HG03442 (cell line): Measurements from ENCODE around the gene ENOX1.
A peak's percentile ranks its signal among the peaks of the same experiment; 100 is the strongest.

Experiments used
- ATAC-seq: cut with Tn5 transposase; IDR thresholded peaks from one replicate; pipeline ENCODE4 v1.9.1; 2021; ENCODE audit warnings: mild to moderate bottlenecking, moderate library complexity; ENCODE audit not compliant: unreplicated experiment

The ENOX1 gene

DNA sequence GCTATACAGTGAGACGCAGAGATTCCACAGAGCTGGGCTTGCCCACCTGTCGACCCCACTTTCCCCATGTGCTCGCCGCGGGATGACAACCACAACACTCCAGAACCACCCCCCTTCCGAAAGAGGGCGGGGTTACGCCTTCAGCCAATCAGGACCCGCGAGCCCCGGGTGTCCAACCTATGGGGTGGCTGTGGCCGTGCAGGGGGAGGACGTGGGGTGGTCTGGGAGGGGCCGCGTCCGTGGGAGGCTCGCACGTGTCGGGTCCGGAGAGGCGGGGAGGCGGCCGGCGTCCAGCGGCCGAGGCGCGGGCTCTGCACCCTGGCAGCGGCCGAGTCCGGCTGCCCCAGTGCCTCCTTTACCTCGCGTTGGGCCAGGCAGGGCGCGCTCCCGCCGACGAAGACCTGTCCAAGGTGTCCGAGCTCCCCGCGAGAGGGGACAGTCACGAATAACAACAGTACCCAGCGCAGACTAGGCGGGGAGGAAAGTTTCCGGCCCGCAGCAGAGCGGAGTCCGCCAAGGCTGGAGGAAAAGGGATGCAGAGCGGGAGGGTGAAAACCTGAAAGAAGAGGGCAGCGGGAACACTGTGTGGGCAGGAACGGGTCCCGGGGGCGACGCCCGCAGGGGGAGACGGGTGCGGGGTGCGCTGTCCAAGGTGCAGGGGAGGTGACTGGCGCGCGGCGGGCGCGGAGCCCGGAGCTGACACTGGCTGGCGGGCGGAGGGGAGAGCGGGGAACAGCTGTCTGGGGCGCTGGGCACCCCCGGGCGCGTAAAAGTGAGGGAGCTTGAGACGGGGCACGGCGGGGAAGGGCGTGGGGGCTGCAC, 911 bp downstream of the ENOX1 start:
- ATAC-seq: peak; percentile 12

- ATAC-seq: no peak
Observed at GRCh38 chr13:43785261-43785649, 1.5 kb downstream of the ENOX1 start.

GRCh38 chr13:43784496-43784895, 2.3 kb downstream of the ENOX1 start:
- ATAC-seq: no peak

DNA sequence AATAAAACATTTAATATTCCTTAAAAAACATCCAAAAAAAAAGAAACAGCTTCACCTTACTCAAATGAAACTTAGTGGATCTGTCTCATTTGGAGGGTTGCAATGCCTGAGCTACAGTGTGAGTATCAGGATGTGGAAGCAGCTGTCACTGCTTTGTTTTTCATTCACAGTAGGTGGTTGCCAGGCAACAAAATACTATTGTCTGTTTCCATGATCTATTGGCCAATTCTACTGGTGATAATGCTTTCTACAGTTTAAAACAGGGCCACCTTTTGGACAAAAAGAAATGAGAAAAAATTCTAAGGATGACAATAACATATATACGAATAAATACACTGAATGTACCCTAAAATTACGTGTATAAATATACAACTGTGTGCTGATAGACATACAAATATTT, 3.0 kb downstream of the ENOX1 start:
- no peak for ATAC-seq

- no peak for ATAC-seq
Observed at GRCh38 chr13:43782686-43783085, 4.1 kb downstream of the ENOX1 start.

DNA sequence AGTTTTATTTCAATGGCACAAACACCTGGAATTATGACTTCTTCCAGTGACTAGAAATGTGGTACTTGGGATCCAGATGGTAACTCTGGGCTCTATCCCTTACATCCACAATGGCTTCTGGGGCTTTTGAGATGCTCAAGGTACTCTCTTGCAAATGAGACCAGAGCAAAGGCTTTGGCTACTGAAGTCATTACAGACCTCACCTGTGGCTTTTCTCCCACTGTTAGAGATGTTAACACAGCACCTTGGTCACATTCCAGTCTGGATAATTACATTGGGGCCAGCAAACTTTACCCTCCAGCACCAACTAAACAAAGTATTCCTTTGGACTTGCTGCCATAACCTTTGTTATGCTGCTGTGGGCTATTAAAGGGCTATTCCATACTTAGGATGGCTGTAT, 6.1 kb downstream of the ENOX1 start:
- ATAC-seq: no peak

- no peak for ATAC-seq
Observed at GRCh38 chr13:43776501-43777079, 10.2 kb downstream of the ENOX1 start.

DNA sequence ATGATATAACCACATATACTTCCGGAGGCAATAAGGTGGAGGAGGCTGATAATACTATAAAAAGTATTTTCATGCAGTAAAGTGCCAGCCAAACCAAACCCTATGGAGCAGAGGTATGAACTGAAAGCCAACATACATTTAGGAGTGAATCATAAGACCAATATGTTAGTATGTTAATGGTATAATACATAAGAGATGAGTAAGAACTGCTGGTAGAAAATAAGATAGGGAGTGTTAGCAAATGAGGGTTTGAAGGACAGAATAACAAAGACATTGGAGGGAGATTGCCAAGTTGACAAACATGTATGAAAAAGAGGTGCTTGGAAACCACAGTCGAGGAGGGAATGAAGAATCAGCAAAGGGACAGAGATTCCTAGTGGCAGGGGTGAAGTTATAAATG, 10.8 kb downstream of the ENOX1 start:
- ATAC-seq: no peak

DNA sequence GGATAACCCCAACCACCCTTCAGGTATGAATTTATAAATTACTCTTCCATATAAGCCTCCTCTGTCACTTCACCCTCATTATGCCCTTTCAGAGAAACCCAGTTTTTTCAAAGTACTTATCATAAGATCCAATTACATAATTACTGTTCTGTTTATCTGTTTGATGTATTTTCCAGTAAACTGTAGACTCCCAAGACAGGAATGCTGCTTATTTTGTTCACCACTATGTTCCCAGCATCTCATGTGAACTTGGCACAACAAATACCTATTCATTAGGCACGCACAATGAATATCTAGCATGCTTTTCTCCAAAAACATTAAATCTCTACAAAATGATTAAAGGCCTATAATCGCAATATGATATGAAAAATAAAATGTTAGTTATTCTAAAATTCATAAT, 13.2 kb downstream of the ENOX1 start:
- ATAC-seq: no peak

GRCh38 chr13:43770871-43771270, 15.9 kb downstream of the ENOX1 start:
- no peak for ATAC-seq

GRCh38 chr13:43769529-43769928, 17.2 kb downstream of the ENOX1 start:
- no peak for ATAC-seq

- no peak for ATAC-seq
Observed at GRCh38 chr13:43767341-43767931, 19.3 kb downstream of the ENOX1 start.

DNA sequence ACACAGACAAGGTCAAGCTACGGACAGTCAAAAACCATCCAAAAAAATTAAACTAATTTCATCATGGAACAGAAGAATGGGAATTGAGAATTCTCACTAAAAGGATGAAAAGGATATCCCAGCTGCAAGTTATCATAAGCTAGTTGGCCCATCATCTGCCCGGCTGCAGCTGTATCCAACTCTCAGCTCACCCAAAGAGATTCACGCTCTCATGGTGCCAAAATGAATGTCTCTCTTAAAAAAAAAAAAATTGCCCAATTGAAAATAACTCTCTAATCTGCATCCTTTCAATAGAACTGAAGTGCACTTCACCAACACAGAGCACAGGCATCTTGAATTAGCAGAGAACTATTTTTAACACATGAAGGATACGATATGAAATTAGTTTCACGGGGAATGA, 20.0 kb downstream of the ENOX1 start:
- ATAC-seq: no peak

- no peak for ATAC-seq
Observed at GRCh38 chr13:43764349-43764748, 22.4 kb downstream of the ENOX1 start.

DNA sequence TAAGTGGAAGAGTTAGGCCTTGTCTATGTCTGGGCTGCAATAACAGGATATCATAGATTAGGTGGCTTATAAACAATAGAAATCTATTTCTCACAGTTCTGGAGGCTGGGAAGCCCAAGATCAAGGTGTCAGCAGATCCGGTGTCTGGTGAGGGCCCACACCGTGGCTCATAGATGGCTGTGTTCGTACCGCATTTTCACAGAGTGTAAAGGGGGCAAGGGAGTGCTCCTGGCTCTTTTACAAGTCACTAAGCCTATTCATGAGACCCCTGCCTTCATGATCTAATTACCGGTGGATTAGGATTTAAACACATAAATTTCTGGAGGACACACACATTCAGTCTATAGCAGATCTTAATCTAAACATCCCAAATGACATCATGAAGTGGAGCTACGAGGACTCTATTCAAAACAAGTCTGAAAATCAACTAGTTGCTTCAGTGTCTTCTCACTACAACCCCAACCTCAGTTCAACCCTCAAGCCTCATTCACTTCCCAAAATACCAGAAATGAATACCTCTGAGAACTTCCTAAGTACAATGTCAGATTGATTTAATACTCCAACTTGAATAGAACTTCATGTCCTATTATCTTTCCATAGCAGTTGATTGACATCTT, 23.5 kb downstream of the ENOX1 start:
- ATAC-seq: no peak

DNA sequence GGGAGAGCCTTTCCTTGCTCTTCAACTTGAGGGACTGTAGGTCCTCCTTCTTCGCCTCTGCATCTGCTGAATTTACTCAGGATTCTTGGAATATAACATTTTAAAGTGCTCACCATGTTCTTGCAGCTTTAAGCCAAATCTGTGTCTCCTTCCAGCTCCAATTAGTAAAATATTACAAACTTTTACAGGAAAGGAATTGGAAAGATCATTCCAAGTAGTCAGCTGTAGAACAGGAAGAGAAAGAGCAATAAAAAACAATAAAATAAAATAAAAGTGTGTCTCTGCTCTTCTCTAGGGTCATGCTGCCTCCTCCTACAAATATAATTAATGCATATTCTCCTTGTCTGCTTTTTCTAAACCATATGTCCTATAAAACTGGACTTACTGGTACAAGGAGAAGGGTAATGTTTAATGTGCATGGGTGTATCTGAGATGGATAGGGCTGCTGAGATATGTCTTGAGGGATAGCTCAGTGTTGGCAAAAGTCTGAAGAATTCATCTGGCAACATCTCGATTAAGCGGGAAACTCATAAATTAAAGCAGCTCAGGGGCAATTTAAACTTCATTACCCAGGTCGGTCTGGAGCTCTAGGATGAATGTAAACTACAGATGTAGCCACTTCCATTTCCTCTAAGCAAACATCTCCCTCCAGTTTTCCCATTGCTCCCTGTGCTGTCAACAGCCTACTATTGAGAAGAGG, 25.0 kb downstream of the ENOX1 start:
- no peak for ATAC-seq

DNA sequence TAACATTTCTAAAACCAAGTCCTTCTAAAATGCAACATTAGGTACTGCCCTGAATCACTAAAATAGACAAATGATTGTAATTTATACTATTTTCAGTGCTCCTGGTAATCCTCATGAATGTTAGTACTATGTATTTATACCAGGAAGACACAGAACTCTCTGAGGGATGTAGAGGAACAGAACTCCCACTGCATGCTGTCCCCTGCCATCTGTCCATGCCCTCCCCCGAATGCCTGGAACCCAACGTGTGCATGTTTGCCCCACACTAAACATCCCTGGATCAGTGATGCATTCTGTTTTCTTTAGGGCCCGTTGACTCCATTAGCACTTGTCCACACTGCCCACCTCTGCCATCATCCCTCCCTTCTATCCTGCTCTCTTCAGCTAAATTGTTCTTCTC, 26.5 kb downstream of the ENOX1 start:
- no peak for ATAC-seq

DNA sequence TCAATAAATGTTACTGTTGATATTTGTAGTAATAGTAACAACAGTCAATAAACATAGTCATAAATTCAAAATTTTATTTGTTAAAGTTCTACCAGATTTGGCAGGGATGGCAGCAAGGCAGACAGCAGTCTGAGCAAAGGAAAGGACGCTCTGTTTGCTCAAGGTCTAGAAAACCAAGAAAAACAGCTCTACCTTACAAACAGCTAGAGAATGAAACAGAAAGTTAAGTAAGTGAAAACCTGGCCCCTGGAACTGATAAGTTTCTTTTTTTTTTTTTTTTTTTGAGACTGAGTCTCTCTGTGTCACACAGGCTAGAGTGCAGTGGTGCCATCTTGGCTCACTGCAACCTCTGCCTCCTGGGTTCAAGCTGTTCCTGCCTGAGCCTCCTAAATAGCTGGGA, 27.9 kb downstream of the ENOX1 start:
- no peak for ATAC-seq

DNA sequence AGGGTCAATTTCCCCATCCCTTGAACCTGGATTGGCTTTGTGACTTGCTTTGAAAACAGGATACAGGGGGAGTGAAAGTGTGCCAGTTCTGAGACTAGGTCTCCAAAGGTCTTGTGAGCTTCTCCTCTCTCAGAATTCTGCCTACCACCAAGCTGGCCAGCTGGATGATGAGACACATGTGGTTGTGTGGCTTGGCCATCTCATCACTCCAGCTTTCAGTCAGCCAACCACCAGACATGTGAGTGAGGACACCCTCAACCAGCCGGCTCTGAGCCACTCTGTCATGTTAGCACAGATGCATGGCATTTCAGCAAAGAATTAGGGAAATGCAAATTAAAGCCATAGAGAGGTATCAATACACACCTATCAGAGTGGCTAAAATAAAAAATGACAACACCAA, 29.5 kb downstream of the ENOX1 start:
- ATAC-seq: no peak

DNA sequence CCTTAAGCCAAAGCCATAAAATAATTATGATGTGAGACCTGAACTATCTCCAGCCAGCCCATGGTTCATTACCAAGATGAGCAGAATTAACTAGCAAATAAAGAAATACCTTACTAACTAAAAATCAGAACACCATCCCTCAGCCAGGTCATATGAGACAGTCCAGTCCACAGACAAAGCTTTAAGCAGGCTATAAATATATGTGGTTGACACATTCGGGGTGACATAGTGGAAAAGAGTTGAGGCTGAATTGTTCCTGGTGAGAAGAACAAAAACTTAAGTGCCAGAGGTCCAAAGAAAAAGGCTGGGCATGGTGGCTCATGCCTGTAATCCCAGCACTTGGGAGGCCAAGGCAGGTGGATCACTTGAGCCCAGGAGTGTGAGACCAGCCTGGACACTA, 30.9 kb downstream of the ENOX1 start:
- ATAC-seq: no peak

DNA sequence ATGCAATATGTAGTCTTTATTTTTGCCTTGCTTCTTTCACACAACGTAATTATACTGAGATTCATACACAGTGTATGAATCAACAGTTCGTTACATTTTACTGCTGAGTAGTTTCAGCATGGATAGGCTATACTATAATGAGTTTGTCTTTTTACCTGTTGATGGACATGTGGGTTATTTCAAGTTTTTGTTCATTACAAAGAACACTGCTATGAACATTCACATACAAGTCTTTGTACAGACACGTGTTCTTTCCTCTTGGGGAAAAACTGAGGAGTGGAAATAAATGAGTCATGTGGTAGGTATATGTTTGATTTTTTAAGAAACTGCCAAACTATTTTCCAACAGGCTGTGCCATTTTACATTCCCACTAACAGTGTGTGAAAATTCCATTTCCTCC, 35.1 kb downstream of the ENOX1 start:
- ATAC-seq: no peak
